OCI-LY7 (cell line): ENCODE results near the gene DGKZ. TPM values are rescaled to one million over a fixed set of nuclear protein-coding genes. Genes with fewer than 3 reads are reported as not detected.

Experiments used
- BruUV-seq: library from RNA; stranded (reverse); fragments of 400-500 nt; replicated peaks from 2 replicates; lab custom pipeline; 2021; lab: Mats Ljungman, UMichigan
- CTCF ChIA-PET: fragments of 300-600 bp; sonication (Branson Sonifier 250); formaldehyde crosslinking; loops from one replicate; lab custom pipeline; 2022; ENCODE audit warnings: antibody characterized with exemption; ENCODE audit not compliant: unreplicated experiment; lab: Charles Lee
- POLR2A ChIA-PET: fragments of 300-600 bp; sonication (Branson Sonifier 250); formaldehyde crosslinking; loops from one replicate; lab custom pipeline; 2022; ENCODE audit warnings: antibody characterized with exemption; lab: Charles Lee
- DNase-seq: peaks from one replicate; pipeline ENCODE4 v3.0.0-alpha.2; 2015; ENCODE audit warnings: low spot score
- H2AFZ ChIP-seq: fragments of 200-600 bp; sonication (generic), shearing (Covaris generic); 2 replicates; pipeline ENCODE4 v1.6.1; 2014; ENCODE audit warnings: mild to moderate bottlenecking, antibody characterized with exemption, low read length, moderate library complexity
- H3K27ac ChIP-seq: fragments of 200-600 bp; sonication (generic); 2 replicates; pipeline ENCODE4 v1.5.1; 2014; ENCODE audit warnings: mixed run types, low read depth, mild to moderate bottlenecking, moderate library complexity, low read length, inconsistent platforms; ENCODE audit not compliant: poor library complexity, severe bottlenecking
- H3K36me3 ChIP-seq: fragments of 200-600 bp; sonication (generic); 2 replicates; pipeline ENCODE4 v1.6.1; 2014; ENCODE audit warnings: mild to moderate bottlenecking, antibody characterized with exemption, low read length, moderate library complexity, mixed read lengths; ENCODE audit not compliant: insufficient read depth
- H3K4me1 ChIP-seq: fragments of 200-600 bp; sonication (generic); 2 replicates; pipeline ENCODE4 v1.5.1; 2014; ENCODE audit warnings: mild to moderate bottlenecking, low read length; ENCODE audit not compliant: insufficient read depth, poor library complexity, severe bottlenecking
- H3K4me2 ChIP-seq: fragments of 200-600 bp; sonication (generic); 2 replicates; pipeline ENCODE4 v1.6.1; 2014; ENCODE audit warnings: mild to moderate bottlenecking, low read length
- H3K4me3 ChIP-seq: fragments of 200-600 bp; sonication (generic); 2 replicates; pipeline ENCODE4 v1.5.1; 2014; ENCODE audit warnings: mild to moderate bottlenecking, low read depth, low read length; ENCODE audit not compliant: poor library complexity, severe bottlenecking
- H3K79me2 ChIP-seq: fragments of 200-600 bp; sonication (generic); 2 replicates; pipeline ENCODE4 v1.6.1; 2016; ENCODE audit warnings: low read depth, mild to moderate bottlenecking, low read length, moderate library complexity, mixed read lengths; ENCODE audit not compliant: insufficient read depth
- H3K9me2 ChIP-seq: fragments of 200-600 bp; sonication (generic); 2 replicates; pipeline ENCODE4 v1.6.1; 2016; ENCODE audit warnings: mild to moderate bottlenecking, low read length, mixed read lengths; ENCODE audit not compliant: insufficient read depth
- H3K9me3 ChIP-seq: fragments of 200-600 bp; sonication (generic); 2 replicates; pipeline ENCODE4 v1.6.1; 2014; ENCODE audit warnings: mild to moderate bottlenecking, mixed run types, low read length, mixed read lengths
- H4K20me1 ChIP-seq: fragments of 200-600 bp; sonication (generic); 2 replicates; pipeline ENCODE4 v1.6.1; 2014; ENCODE audit warnings: mild to moderate bottlenecking, antibody characterized with exemption, low read length, moderate library complexity, mixed read lengths; ENCODE audit not compliant: insufficient read depth
- EZH2phosphoT487 ChIP-seq: fragments of 200-600 bp; sonication (generic); IDR thresholded peaks from 2 replicates; pipeline ENCODE4 v1.6.1; 2018; ENCODE audit warnings: low read depth, borderline replicate concordance, mild to moderate bottlenecking, mixed run types, antibody characterized with exemption, low read length, moderate library complexity, mixed read lengths
- intact Hi-C: fragments of 100-400 bp; cut with micrococcal nuclease; formaldehyde crosslinking; loops from one replicate; pipeline ENCODE4 v1.10.0; 2022; ENCODE audit not compliant: unreplicated experiment
- total RNA-seq, 2 experiments: library from RNA; depleted of rRNA in 1 of 2; stranded (reverse); fragments of >200 nt in 1 of 2; shearing (Covaris generic) in 1 of 2; gene quantifications; 2 replicates each; pipeline ENCODE4 v1.2.3, GENCODE V29; 2014 to 2022
- TF ChIP-seq, protein P1 (sequence below): fragments of 200-600 bp; sonication (generic); conservative IDR thresholded peaks from 2 replicates; pipeline ENCODE4 v1.5.1; 2014; ENCODE audit warnings: mild to moderate bottlenecking, antibody characterized with exemption, low read length, moderate library complexity, mixed read lengths

Gene DGKZ
- total RNA-seq, 2 experiments from 2014 or later = 134 to 141 TPM

DNA sequence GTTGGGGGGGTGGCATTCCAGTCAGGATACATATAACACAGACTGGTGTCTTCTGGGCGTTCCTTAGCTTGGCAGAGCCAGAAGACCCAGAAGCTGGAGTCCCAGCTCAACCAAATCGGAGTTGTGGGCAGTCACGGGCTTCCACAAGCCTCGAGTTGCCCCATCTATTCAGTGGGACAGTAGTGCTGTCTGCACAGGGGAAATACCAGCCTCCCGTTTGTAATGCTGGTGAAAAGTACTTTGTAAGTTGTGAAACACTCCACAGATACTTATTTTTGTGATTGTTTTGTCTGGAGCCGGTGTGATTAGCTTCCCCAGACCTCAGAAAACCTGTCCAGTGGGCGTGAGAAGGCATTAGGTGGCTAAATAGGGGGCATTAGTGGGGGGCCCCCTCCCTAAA, 13.6 kb downstream of the DGKZ start:
- intact Hi-C loops = loop anchor here (1.0 kb wide), 1 partner anchor 12 kb away; no protein-coding TSS in a partner anchor
- Histone ChIP-seq H3K36me3 (peaks cover 19% of the 10 kb centered on the region; the same call in 1 of the 2 replicates), H3K27ac (peak overlapping the region; percentile 82), H4K20me1 (no peaks in the 10 kb centered on the region), H3K9me3 (no peaks in the 10 kb centered on the region), H3K4me3 (peak overlapping the region; percentile 77), H3K9me2 (no peaks in the 10 kb centered on the region), H3K4me2 (peak overlapping the region; percentile 94), H3K4me1 (peaks cover 42% of the 10 kb centered on the region), H2AFZ (peak overlapping the region; percentile 49; the same call in 1 of the 2 replicates), H3K79me2 (peaks cover 36% of the 10 kb centered on the region)
- TSS peak; percentile 86 for BruUV-seq
- ChIA-PET POLR2A (interaction anchor here (0.6 to 3.5 kb wide), 14 partner anchors 9 to 815 kb away, joined by 3 to 38 read pairs (median 3); partner anchors contain the start of gene DGKZ), CTCF (interaction anchor here (0.6 to 1.5 kb wide), 5 partner anchors 8 to 129 kb away, joined by 3 to 10 read pairs (median 4); no protein-coding TSS in a partner anchor)
- DNase-seq = peak; percentile 45
- TF ChIP-seq EZH2phosphoT487 = no peak
- TF ChIP-seq, protein P1, sequence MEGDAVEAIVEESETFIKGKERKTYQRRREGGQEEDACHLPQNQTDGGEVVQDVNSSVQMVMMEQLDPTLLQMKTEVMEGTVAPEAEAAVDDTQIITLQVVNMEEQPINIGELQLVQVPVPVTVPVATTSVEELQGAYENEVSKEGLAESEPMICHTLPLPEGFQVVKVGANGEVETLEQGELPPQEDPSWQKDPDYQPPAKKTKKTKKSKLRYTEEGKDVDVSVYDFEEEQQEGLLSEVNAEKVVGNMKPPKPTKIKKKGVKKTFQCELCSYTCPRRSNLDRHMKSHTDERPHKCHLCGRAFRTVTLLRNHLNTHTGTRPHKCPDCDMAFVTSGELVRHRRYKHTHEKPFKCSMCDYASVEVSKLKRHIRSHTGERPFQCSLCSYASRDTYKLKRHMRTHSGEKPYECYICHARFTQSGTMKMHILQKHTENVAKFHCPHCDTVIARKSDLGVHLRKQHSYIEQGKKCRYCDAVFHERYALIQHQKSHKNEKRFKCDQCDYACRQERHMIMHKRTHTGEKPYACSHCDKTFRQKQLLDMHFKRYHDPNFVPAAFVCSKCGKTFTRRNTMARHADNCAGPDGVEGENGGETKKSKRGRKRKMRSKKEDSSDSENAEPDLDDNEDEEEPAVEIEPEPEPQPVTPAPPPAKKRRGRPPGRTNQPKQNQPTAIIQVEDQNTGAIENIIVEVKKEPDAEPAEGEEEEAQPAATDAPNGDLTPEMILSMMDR = no peak

DNA sequence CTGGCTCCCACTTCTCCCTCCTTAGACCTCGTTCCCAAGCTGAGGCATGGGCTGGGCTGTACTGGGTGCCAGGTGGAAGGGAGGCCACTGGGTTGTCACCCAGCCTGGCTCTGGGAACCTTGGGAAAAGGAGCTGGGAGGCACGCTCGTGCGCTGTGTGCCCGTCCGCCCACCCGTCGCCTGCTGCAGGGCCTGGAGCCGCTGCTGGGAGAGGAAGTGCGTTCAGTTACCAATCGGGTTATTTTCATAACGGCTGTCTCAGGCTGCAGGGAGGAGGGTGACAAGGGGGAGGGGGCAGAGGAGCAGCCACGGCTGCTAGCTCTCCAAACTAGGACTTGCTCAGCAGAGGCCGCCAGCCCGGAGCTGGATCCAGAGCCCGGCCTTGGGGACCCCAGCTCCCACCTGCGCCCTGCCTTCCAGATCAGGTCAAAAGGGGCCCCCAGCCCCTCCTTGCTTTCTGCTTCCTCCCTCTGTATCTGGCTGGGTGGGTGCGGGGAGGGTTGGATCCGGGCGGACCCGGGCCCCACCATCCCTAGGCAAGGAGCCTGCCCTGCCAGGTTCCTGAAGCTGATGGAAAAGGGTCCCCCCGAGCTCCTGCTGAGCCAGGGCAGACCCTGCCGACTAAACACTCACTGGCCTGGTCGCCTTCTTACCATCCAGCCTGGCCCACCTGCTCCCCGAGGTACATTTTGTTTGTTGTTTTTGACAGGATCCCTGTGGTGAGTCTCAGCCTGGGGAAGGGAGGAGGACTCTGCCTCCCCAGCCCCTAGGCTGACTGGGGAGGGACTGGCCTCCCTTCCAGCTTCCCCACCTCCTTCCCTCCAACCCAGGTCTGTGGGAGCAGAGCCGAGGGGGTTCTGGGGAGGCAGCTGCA, 14.3 kb downstream of the DGKZ start:
- H3K4me2 ChIP-seq = peak overlapping the region; percentile 94
- peak overlapping the region; percentile 77 for H3K4me3 ChIP-seq
- peak overlapping the region; percentile 82 for H3K27ac ChIP-seq
- H2AFZ ChIP-seq = peak overlapping the region; percentile 49; the same call in 1 of the 2 replicates
- TF ChIP-seq, protein P1 = no peak
- no peak for TF ChIP-seq EZH2phosphoT487
- no TSS peak for BruUV-seq
- H3K9me2 ChIP-seq = no peaks in the 10 kb centered on the region
- intact Hi-C loops = loop anchor here (1.0 kb wide), 1 partner anchor 12 kb away; no protein-coding TSS in a partner anchor
- H3K4me1 ChIP-seq = peaks cover 42% of the 10 kb centered on the region
- H3K79me2 ChIP-seq = peaks cover 36% of the 10 kb centered on the region
- peaks cover 19% of the 10 kb centered on the region; the same call in 1 of the 2 replicates for H3K36me3 ChIP-seq
- ChIA-PET CTCF (interaction anchor here (0.6 to 1.5 kb wide), 6 partner anchors 9 to 129 kb away, joined by 3 to 10 read pairs (median 4); no protein-coding TSS in a partner anchor), POLR2A (interaction anchor here (0.6 to 3.5 kb wide), 15 partner anchors 9 to 816 kb away, joined by 3 to 38 read pairs (median 3); partner anchors contain the start of gene DGKZ)
- no peaks in the 10 kb centered on the region for H4K20me1 ChIP-seq
- DNase-seq = peak; percentile 88
- no peaks in the 10 kb centered on the region for H3K9me3 ChIP-seq
